Osteocyte (in vitro differentiated cells): ENCODE measurements around the gene MAP2K1. TPM values are rescaled to one million over a fixed set of nuclear protein-coding genes. Genes with fewer than 3 reads are reported as not detected.
"Not testable (repeated sequence)": the region's sequence is repeated elsewhere in the genome, so short reads cannot be mapped to it uniquely, and the experiment has no call there.

Experiments used
- DNase-seq: peaks from one replicate; pipeline ENCODE4 v3.0.0; 2021; ENCODE audit warnings: mixed read lengths; ENCODE audit not compliant: unreplicated experiment; ENCODE audit errors: extremely low spot score
- H3K27ac Mint-ChIP-seq: one replicate; pipeline ENCODE4 v1.8.0; 2021; ENCODE audit warnings: mild to moderate bottlenecking, mixed read lengths; ENCODE audit not compliant: unreplicated experiment
- H3K27me3 Mint-ChIP-seq: one replicate; pipeline ENCODE4 v1.8.0; 2021; ENCODE audit warnings: mixed read lengths; ENCODE audit not compliant: unreplicated experiment
- H3K36me3 Mint-ChIP-seq: one replicate; pipeline ENCODE4 v1.8.0; 2021; ENCODE audit warnings: mixed read lengths; ENCODE audit not compliant: unreplicated experiment
- H3K4me1 Mint-ChIP-seq: one replicate; pipeline ENCODE4 v1.8.0; 2021; ENCODE audit warnings: mixed read lengths; ENCODE audit not compliant: unreplicated experiment
- H3K4me3 Mint-ChIP-seq: one replicate; pipeline ENCODE4 v1.8.0; 2021; ENCODE audit warnings: mild to moderate bottlenecking, moderate library complexity, mixed read lengths; ENCODE audit not compliant: unreplicated experiment
- H3K9me3 Mint-ChIP-seq: one replicate; pipeline ENCODE4 v1.8.0; 2021; ENCODE audit warnings: mixed read lengths; ENCODE audit not compliant: unreplicated experiment
- total RNA-seq: library from RNA; stranded (reverse); gene quantifications from 2 replicates; pipeline ENCODE4 v1.2.1, GENCODE V29; 2021
- TF ChIP-seq, protein P1 (sequence below): fragments of 200-600 bp; sonication (generic); IDR thresholded peaks from 2 replicates; pipeline ENCODE4 v1.5.0; 2021; ENCODE audit warnings: antibody characterized with exemption, mild to moderate bottlenecking, moderate library complexity

Gene MAP2K1
- total RNA-seq, 1 donor from 2014 or later = 50.7 TPM

DNA sequence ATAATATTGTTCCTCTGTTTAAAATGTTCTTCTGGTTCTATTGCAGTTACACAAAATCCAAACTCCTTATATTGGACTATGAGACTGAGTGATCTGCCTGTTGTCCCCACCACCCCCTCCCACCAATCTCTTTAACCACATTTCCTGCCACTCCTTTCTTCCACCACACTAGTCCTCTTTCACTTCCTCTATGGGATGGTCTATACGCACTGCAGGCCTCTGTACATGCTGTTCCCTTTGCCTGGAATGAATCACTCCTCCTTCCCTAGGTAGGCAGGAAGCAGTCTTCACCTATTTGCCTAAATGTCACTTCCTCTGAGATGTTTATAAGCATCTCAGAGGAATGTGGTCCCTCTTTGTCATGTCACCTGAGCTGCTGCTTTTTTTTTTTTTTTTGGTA lies 4.0 kb downstream of the MAP2K1 start:
- Mint-ChIP-seq H3K27me3 (no peaks in the 10 kb centered on the region), H3K36me3 (no peaks in the 10 kb centered on the region), H3K4me1 (peaks cover 33% of the 10 kb centered on the region), H3K27ac (no peak overlapping the region), H3K9me3 (no peaks in the 10 kb centered on the region), H3K4me3 (no peak overlapping the region)
- DNase-seq = no peak
- TF ChIP-seq, protein P1, sequence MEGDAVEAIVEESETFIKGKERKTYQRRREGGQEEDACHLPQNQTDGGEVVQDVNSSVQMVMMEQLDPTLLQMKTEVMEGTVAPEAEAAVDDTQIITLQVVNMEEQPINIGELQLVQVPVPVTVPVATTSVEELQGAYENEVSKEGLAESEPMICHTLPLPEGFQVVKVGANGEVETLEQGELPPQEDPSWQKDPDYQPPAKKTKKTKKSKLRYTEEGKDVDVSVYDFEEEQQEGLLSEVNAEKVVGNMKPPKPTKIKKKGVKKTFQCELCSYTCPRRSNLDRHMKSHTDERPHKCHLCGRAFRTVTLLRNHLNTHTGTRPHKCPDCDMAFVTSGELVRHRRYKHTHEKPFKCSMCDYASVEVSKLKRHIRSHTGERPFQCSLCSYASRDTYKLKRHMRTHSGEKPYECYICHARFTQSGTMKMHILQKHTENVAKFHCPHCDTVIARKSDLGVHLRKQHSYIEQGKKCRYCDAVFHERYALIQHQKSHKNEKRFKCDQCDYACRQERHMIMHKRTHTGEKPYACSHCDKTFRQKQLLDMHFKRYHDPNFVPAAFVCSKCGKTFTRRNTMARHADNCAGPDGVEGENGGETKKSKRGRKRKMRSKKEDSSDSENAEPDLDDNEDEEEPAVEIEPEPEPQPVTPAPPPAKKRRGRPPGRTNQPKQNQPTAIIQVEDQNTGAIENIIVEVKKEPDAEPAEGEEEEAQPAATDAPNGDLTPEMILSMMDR = no peak

DNA sequence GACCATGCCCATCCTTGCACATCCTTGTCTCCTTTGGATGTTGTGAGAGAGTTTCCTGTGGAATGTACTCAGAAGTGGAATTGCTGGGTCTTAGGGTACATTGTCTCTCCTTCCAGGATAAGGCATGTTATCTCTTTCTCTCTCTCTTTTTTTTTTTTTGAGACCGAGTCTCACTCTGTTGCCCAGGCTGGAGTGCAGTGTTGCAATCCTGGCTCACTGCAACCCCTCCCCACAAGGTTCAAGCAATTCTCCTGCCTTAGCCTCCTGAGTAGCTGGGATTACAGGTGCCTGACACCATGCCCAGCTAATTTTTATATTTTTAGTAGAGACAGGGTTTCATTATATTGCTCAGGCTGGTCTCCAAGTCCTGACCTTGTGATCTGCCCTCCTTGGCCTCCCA lies 6.3 kb downstream of the MAP2K1 start:
- not testable (repeated sequence) for H3K4me3 Mint-ChIP-seq, DNase-seq, H3K36me3 Mint-ChIP-seq, H3K9me3 Mint-ChIP-seq, H3K27me3 Mint-ChIP-seq, H3K27ac Mint-ChIP-seq
- peaks cover 21% of the 10 kb centered on the region for H3K4me1 Mint-ChIP-seq

DNA sequence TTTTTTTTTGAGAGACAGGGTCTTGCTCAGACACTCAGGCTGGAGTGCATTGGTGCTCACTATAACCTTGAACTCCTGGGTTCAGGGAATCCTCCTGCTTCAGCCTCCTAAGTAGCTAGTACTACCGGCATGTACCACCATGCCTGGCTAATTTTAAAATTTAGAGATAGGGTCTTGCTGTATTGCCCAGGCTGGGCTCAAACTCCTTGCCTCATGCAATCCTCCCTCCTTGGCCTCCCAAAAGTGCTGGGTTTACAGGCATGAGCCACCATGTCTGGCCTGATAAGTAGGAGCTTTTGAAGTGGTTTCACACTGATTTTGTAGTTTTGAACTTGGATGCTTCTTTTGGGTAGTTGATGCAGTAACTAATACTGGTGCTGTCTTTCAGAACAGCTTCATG lies 7.8 kb downstream of the MAP2K1 start:
- peaks cover 3% of the 10 kb centered on the region for H3K36me3 Mint-ChIP-seq
- H3K4me3 Mint-ChIP-seq = no peak overlapping the region
- no peak for DNase-seq
- no peaks in the 10 kb centered on the region for H3K9me3 Mint-ChIP-seq
- H3K27me3 Mint-ChIP-seq = no peaks in the 10 kb centered on the region
- no peak overlapping the region for H3K27ac Mint-ChIP-seq
- H3K4me1 Mint-ChIP-seq = peaks cover 10% of the 10 kb centered on the region
- TF ChIP-seq, protein P1 = no peak

DNA sequence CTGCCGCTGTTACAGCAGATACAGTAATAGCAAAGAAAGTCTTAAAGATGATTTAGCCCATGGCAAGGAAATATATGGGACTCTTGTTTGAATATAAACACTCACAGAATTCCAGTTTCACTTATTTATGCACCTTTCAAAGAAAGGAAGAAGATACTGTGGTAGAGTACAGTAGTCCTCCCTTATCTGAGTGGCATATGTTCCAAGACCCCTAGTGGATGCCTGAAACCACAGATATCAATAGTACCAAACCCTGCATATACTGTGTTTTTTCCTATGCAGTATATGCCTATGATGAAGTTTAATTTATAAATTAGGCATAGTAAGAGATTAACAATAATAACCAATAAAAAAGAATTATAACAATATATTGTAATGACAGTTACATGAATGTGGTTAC lies 8.2 kb downstream of the MAP2K1 start:
- H3K9me3 Mint-ChIP-seq = no peaks in the 10 kb centered on the region
- DNase-seq = no peak
- no peak overlapping the region for H3K27ac Mint-ChIP-seq
- peaks cover 3% of the 10 kb centered on the region for H3K36me3 Mint-ChIP-seq
- TF ChIP-seq, protein P1 = no peak
- peaks cover 10% of the 10 kb centered on the region for H3K4me1 Mint-ChIP-seq
- H3K4me3 Mint-ChIP-seq = no peak overlapping the region
- no peaks in the 10 kb centered on the region for H3K27me3 Mint-ChIP-seq

DNA sequence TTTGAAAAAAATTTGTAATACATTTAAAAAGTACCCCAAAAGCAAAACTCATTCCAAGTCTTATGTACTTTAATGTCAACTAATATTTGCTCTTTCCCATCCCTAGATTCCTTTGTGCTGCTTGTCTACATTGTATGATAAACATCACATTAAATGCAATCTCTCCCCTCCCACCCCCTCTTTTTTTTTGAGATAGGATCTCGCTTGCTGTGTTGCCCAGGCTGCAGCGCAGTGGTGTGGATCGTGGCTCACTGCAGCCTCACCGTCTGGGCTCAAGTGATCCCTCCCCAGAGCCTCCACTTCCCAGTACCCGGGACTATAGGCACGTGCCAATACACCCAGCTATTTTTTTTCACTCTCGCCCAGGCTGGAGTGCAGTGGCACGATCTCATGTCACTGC lies 12.6 kb downstream of the MAP2K1 start:
- Mint-ChIP-seq H3K27me3 (no peaks in the 10 kb centered on the region), H3K4me3 (no peak overlapping the region), H3K27ac (no peak overlapping the region), H3K9me3 (no peaks in the 10 kb centered on the region), H3K4me1 (peaks cover 30% of the 10 kb centered on the region), H3K36me3 (peaks cover 3% of the 10 kb centered on the region)
- TF ChIP-seq, protein P1 = no peak
- DNase-seq = no peak

DNA sequence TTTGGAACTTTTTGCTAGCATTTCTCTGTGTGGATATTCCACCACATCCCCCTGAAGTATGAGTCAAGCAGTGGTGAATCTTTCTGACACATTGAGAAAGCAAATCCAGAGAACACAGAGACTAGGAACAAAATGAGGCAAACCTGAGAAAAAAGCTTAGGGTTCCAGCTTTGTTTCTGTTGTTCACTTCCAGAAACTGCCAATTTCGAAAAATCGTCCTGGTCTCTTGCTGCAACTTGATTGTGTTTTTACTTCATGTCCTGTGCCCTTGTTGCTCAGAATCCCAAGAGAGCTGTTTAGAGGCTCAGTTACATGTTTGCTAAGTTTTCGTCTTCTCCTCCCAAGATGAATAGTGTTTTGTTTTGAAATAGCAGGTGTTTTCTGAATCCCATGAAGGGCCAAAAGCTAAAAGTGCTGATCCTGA lies 13.7 kb downstream of the MAP2K1 start:
- Mint-ChIP-seq H3K9me3 (no peaks in the 10 kb centered on the region), H3K27ac (no peak overlapping the region), H3K4me1 (peaks cover 40% of the 10 kb centered on the region), H3K27me3 (no peaks in the 10 kb centered on the region), H3K4me3 (no peak overlapping the region), H3K36me3 (peaks cover 3% of the 10 kb centered on the region)
- DNase-seq = no peak
- TF ChIP-seq, protein P1 = no peak
